HEK293 (cell line): Measurements from ENCODE around the gene CDH23.

Source experiments
- CTCF ChIA-PET: fragments of 350-600 bp; formaldehyde crosslinking; extraction: SDS; loops from one replicate; lab custom pipeline; 2021; ENCODE audit warnings: antibody characterized with exemption; lab: Yijun Ruan, JAX
- POLR2A ChIA-PET: fragments of 300-600 bp; formaldehyde crosslinking; extraction: SDS; loops from one replicate; lab custom pipeline; 2020; ENCODE audit warnings: antibody characterized with exemption, inconsistent platforms; lab: Yijun Ruan, JAX
- H3K27ac ChIP-seq: fragments of 200-500 bp; sonication (Bioruptor generic); 2 replicates; pipeline ENCODE4 v1.5.1; 2014; ENCODE audit warnings: low read depth, low read length, control low read depth, inconsistent platforms; ENCODE audit errors: extremely low read depth
- H3K36me3 ChIP-seq, 2 experiments: fragments of 200-500 bp in 1 of 2; sonication (Bioruptor generic) in 1 of 2; 1 replicate in 1 of 2; 2 replicates in 1 of 2; pipeline ENCODE4 v1.5.1; 2014 to 2017; ENCODE audit warnings: inconsistent platforms in 2 of 2, low read length in 2 of 2; ENCODE audit not compliant: control insufficient read depth in 2 of 2, insufficient read depth in 1 of 2
- H3K4me1 ChIP-seq: fragments of 200-500 bp; sonication (Bioruptor generic); 2 replicates; pipeline ENCODE4 v1.5.1; 2014; ENCODE audit warnings: mild to moderate bottlenecking, low read length, inconsistent platforms; ENCODE audit not compliant: control insufficient read depth, insufficient read depth
- H3K4me3 ChIP-seq: 2 replicates; pipeline ENCODE4 v1.5.1; 2011; ENCODE audit warnings: low read depth, mild to moderate bottlenecking, control low read depth, low read length, moderate library complexity
- H3K9me3 ChIP-seq: fragments of 200-500 bp; sonication (Bioruptor generic); 2 replicates; pipeline ENCODE4 v1.5.1; 2014; ENCODE audit warnings: low read depth, low read length, inconsistent platforms; ENCODE audit not compliant: control insufficient read depth, insufficient read depth
- BCL11A ChIP-seq: fragments of 450-650 bp; formaldehyde crosslinking; IDR thresholded peaks from 2 replicates; pipeline ENCODE4 v1.5.1; 2016; ENCODE audit warnings: low read depth, missing biosample characterization, missing genetic modification characterization
- BCL6B ChIP-seq: fragments of 450-650 bp; formaldehyde crosslinking; IDR thresholded peaks from 2 replicates; pipeline ENCODE4 v1.5.1; 2017; ENCODE audit warnings: missing biosample characterization, missing genetic modification characterization
- KLF10 ChIP-seq: fragments of 450-650 bp; IDR thresholded peaks from 2 replicates; pipeline ENCODE4 v1.5.1; 2018; ENCODE audit warnings: missing biosample characterization, mild to moderate bottlenecking, missing genetic modification characterization
- KLF16 ChIP-seq: fragments of 450-650 bp; formaldehyde crosslinking; IDR thresholded peaks from 2 replicates; pipeline ENCODE4 v1.5.1; 2017; ENCODE audit warnings: missing biosample characterization, missing genetic modification characterization
- REST ChIP-seq: fragments of 450-650 bp; formaldehyde crosslinking; IDR thresholded peaks from 2 replicates; pipeline ENCODE4 v1.5.1; 2016; ENCODE audit warnings: missing biosample characterization, missing genetic modification characterization
- SETDB1 ChIP-seq: IDR thresholded peaks from one replicate; pipeline ENCODE4 v1.6.1; 2017; ENCODE audit warnings: mild to moderate bottlenecking, low read length, moderate library complexity, mixed read lengths; ENCODE audit not compliant: insufficient read length
- ZBTB21 ChIP-seq: fragments of 450-650 bp; formaldehyde crosslinking; IDR thresholded peaks from 2 replicates; pipeline ENCODE4 v1.5.1; 2017; ENCODE audit warnings: missing biosample characterization, missing genetic modification characterization
- ZNF112 ChIP-seq: fragments of 450-650 bp; formaldehyde crosslinking; IDR thresholded peaks from 2 replicates; pipeline ENCODE4 v1.5.0; 2017; ENCODE audit warnings: missing biosample characterization, missing genetic modification characterization
- ZNF280C ChIP-seq: fragments of 450-650 bp; formaldehyde crosslinking; IDR thresholded peaks from 2 replicates; pipeline ENCODE4 v1.5.1; 2016; ENCODE audit warnings: missing biosample characterization, missing genetic modification characterization
- ZNF335 ChIP-seq: fragments of 450-650 bp; formaldehyde crosslinking; conservative IDR thresholded peaks from 2 replicates; pipeline ENCODE4 v1.5.1; 2016; ENCODE audit warnings: missing biosample characterization, missing genetic modification characterization
- ZNF366 ChIP-seq: fragments of 450-650 bp; formaldehyde crosslinking; conservative IDR thresholded peaks from 2 replicates; pipeline ENCODE4 v1.5.1; 2016; ENCODE audit warnings: missing biosample characterization, missing genetic modification characterization
- ZNF433 ChIP-seq: fragments of 450-650 bp; formaldehyde crosslinking; IDR thresholded peaks from 2 replicates; pipeline ENCODE4 v1.5.1; 2016; ENCODE audit warnings: missing biosample characterization, missing genetic modification characterization, low read depth
- ZNF571 ChIP-seq: fragments of 450-650 bp; formaldehyde crosslinking; IDR thresholded peaks from 2 replicates; pipeline ENCODE4 v1.5.0; 2017; ENCODE audit warnings: missing biosample characterization, missing genetic modification characterization
- ZNF626 ChIP-seq: fragments of 450-650 bp; sonication (Bioruptor Pico); formaldehyde crosslinking; IDR thresholded peaks from 2 replicates; pipeline ENCODE4 v1.5.1; 2018; ENCODE audit warnings: missing biosample characterization, missing genetic modification characterization, inconsistent platforms
- ZNF645 ChIP-seq: fragments of 450-650 bp; formaldehyde crosslinking; IDR thresholded peaks from 2 replicates; pipeline ENCODE4; 2016; ENCODE audit warnings: missing biosample characterization, missing genetic modification characterization
- ZNF768 ChIP-seq: fragments of 450-650 bp; formaldehyde crosslinking; IDR thresholded peaks from 2 replicates; pipeline ENCODE4 v1.5.1; 2018; ENCODE audit warnings: missing biosample characterization, mild to moderate bottlenecking, missing genetic modification characterization
- ZNF792 ChIP-seq: fragments of 450-650 bp; formaldehyde crosslinking; IDR thresholded peaks from 2 replicates; pipeline ENCODE4 v1.5.1; 2016; ENCODE audit warnings: missing biosample characterization, missing genetic modification characterization

Gene CDH23

GRCh38 chr10:71820966-71821365, 424.2 kb downstream of the CDH23 start:
- Histone ChIP-seq H3K27ac (no peak overlapping the region), H3K9me3 (no peaks in the 10 kb centered on the region), H3K4me3 (no peak overlapping the region), H3K4me1 (no peaks in the 10 kb centered on the region), H3K36me3 (peaks cover 9 to 99% of the 10 kb centered on the region in 2 experiments)
- ChIA-PET POLR2A (interaction anchor here (0.6 to 0.9 kb wide), 2 partner anchors 28 to 30 kb away, joined by 3 to 11 read pairs; partner anchors contain the start of gene PSAP), CTCF (interaction anchor here (1.9 kb wide), 1 partner anchor 75 kb away, joined by 6 read pairs; no protein-coding TSS in a partner anchor)
- TF ChIP-seq ZNF112 (tag by site-specific recombination) (no peak), ZNF626 (tag by site-specific recombination) (no peak), BCL11A (tag by site-specific recombination) (no peak), ZNF366 (tag by site-specific recombination) (no peak), ZNF571 (no peak), ZBTB21 (tag by site-specific recombination) (no peak), ZNF335 (tag by site-specific recombination) (no peak), ZNF645 (tag by site-specific recombination) (no peak), BCL6B (tag by site-specific recombination) (no peak), SETDB1 (no peak), ZNF280C (no peak), KLF16 (tag by site-specific recombination) (no peak), ZNF792 (tag by site-specific recombination) (no peak), ZNF433 (no peak), KLF10 (tag by site-specific recombination) (no peak)

- H3K4me1 ChIP-seq = no peaks in the 10 kb centered on the region
- no peak overlapping the region for H3K4me3 ChIP-seq
- CTCF ChIA-PET = interaction anchor here (0.6 to 1.7 kb wide), 3 partner anchors 15 to 210 kb away, joined by 3 to 20 read pairs (median 5); no protein-coding TSS in a partner anchor
- TF ChIP-seq ZNF768 (tag by site-specific recombination) = no peak
- peak; percentile 68; the same call in 1 of the 2 replicates for TF ChIP-seq REST (tag by site-specific recombination)
- H3K9me3 ChIP-seq = no peaks in the 10 kb centered on the region
- no peak overlapping the region for H3K27ac ChIP-seq
- H3K36me3 ChIP-seq = peaks cover 13 to 98% of the 10 kb centered on the region in 2 experiments
- POLR2A ChIA-PET = no interaction called here
These were observed 425.4 kb downstream of the CDH23 start for GRCh38 chr10:71821909-71822763.
